Measurements from ENCODE around the gene NAGS.
"Not testable (repeated sequence)": the region's sequence is repeated elsewhere in the genome, so short reads cannot be mapped to it uniquely, and the experiment has no call there.

The NAGS gene

GRCh38 chr17:43984521-43984920 is 19.9 kb upstream of the NAGS start:
- DNase-seq = no peak

GRCh38 chr17:43986225-43986981 is 18.0 kb upstream of the NAGS start:
- DNase-seq = no peak

GRCh38 chr17:43987131-43988021 is 17.0 kb upstream of the NAGS start:
- DNase-seq = no peak

- peak; percentile 30 for DNase-seq
Measured at GRCh38 chr17:43988301-43988700, 16.1 kb upstream of the NAGS start.

- no peak for DNase-seq
Measured at GRCh38 chr17:43992641-43993040, 11.8 kb upstream of the NAGS start.

- DNase-seq = no peak
Measured at GRCh38 chr17:43994272-43995149, 9.9 kb upstream of the NAGS start.

- no peak for DNase-seq
Measured at GRCh38 chr17:43995150-43995471, 9.3 kb upstream of the NAGS start.

- not testable (repeated sequence) for DNase-seq
Measured at GRCh38 chr17:43997180-43997579, 7.2 kb upstream of the NAGS start.

GRCh38 chr17:43998552-43998951 is 5.9 kb upstream of the NAGS start:
- DNase-seq = no peak

- no peak for DNase-seq
Measured at GRCh38 chr17:43999024-43999423, 5.4 kb upstream of the NAGS start.

GRCh38 chr17:44000141-44000860 is 4.1 kb upstream of the NAGS start:
- no peak for DNase-seq

GRCh38 chr17:44000871-44001460 is 3.5 kb upstream of the NAGS start:
- no peak for DNase-seq

GRCh38 chr17:44001461-44001920 is 2.9 kb upstream of the NAGS start:
- no peak for DNase-seq

GRCh38 chr17:44002141-44002848 is 2.1 kb upstream of the NAGS start:
- DNase-seq = no peak

GRCh38 chr17:44004761-44005526 is 522 bp downstream of the NAGS start:
- DNase-seq = no peak

- DNase-seq = no peak
Measured at GRCh38 chr17:44005527-44006271, 1.3 kb downstream of the NAGS start.

GRCh38 chr17:44006272-44006597 is 1.8 kb downstream of the NAGS start:
- no peak for DNase-seq

GRCh38 chr17:44006598-44007345 is 2.4 kb downstream of the NAGS start:
- DNase-seq = peak; percentile 80
